ENCODE data around the gene ZSWIM1.

DNA sequence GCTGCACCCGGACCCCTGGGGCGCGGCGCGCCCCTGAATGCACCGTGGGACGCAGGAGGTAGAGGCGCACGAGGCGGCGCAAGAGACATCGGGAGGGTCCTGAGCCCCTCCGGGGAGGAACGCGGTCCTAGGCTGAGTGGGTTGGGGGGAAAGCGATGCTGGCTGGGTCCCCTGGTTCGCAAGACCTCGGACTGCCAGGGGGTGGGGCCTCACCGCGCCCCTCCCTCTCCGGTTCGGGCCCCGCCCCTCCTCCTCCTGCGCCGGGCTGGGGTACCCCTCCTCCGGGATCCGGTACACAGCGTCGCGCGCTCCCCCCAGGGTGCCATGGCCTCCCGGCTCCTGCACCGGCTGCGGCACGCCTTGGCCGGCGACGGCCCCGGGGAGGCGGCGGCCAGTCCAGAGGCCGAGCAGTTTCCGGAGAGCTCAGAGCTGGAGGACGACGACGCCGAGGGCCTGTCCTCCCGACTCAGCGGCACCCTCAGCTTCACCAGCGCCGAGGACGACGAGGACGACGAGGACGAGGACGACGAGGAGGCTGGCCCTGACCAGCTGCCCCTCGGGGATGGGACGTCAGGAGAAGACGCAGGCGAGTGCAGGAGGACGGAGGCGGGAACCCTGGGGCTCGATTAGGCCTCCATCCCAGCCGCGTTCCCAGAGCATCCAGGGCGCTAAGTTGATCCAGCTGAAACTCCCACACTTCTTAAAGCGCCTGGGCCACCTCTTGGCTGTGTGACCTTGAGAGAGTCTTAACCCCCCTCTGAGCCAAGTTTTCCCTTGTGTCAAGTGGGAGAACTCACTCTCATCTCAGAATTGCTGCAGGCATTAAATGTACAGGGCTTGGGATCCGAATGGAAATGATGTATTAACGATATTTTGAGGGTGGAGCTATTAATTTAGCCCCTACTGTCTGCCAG, 46.9 kb upstream of the ZSWIM1 start:
- no peak for TF ChIP-seq RAD21 (IDR thresholded peaks at IDR 0.05; ENCODE audit: low read depth)
- TF ChIP-seq POLR2A (IDR thresholded peaks at IDR 0.05; ENCODE audit: borderline replicate concordance, extremely low read depth, insufficient read depth, insufficient read length), result peak; percentile 53
- TF ChIP-seq SRF (IDR thresholded peaks at IDR 0.05; ENCODE audit: low read depth), result no peak
- TF ChIP-seq EZH2 (IDR thresholded peaks at IDR 0.05), result no peak
- TF ChIP-seq, protein P1, sequence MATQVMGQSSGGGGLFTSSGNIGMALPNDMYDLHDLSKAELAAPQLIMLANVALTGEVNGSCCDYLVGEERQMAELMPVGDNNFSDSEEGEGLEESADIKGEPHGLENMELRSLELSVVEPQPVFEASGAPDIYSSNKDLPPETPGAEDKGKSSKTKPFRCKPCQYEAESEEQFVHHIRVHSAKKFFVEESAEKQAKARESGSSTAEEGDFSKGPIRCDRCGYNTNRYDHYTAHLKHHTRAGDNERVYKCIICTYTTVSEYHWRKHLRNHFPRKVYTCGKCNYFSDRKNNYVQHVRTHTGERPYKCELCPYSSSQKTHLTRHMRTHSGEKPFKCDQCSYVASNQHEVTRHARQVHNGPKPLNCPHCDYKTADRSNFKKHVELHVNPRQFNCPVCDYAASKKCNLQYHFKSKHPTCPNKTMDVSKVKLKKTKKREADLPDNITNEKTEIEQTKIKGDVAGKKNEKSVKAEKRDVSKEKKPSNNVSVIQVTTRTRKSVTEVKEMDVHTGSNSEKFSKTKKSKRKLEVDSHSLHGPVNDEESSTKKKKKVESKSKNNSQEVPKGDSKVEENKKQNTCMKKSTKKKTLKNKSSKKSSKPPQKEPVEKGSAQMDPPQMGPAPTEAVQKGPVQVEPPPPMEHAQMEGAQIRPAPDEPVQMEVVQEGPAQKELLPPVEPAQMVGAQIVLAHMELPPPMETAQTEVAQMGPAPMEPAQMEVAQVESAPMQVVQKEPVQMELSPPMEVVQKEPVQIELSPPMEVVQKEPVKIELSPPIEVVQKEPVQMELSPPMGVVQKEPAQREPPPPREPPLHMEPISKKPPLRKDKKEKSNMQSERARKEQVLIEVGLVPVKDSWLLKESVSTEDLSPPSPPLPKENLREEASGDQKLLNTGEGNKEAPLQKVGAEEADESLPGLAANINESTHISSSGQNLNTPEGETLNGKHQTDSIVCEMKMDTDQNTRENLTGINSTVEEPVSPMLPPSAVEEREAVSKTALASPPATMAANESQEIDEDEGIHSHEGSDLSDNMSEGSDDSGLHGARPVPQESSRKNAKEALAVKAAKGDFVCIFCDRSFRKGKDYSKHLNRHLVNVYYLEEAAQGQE (IDR thresholded peaks at IDR 0.05; ENCODE audit: low read depth), result no peak
- no peak for TF ChIP-seq TCF7L2 (IDR thresholded peaks at IDR 0.05; ENCODE audit: borderline replicate concordance, extremely low read depth, insufficient read depth, insufficient read length)
- TF ChIP-seq, protein P2, sequence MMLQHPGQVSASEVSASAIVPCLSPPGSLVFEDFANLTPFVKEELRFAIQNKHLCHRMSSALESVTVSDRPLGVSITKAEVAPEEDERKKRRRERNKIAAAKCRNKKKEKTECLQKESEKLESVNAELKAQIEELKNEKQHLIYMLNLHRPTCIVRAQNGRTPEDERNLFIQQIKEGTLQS (IDR thresholded peaks at IDR 0.05), result no peak
- TF ChIP-seq, protein P3, sequence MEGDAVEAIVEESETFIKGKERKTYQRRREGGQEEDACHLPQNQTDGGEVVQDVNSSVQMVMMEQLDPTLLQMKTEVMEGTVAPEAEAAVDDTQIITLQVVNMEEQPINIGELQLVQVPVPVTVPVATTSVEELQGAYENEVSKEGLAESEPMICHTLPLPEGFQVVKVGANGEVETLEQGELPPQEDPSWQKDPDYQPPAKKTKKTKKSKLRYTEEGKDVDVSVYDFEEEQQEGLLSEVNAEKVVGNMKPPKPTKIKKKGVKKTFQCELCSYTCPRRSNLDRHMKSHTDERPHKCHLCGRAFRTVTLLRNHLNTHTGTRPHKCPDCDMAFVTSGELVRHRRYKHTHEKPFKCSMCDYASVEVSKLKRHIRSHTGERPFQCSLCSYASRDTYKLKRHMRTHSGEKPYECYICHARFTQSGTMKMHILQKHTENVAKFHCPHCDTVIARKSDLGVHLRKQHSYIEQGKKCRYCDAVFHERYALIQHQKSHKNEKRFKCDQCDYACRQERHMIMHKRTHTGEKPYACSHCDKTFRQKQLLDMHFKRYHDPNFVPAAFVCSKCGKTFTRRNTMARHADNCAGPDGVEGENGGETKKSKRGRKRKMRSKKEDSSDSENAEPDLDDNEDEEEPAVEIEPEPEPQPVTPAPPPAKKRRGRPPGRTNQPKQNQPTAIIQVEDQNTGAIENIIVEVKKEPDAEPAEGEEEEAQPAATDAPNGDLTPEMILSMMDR (IDR thresholded peaks at IDR 0.05 in 2 of 3, conservative IDR thresholded peaks at IDR 0.05 in 1 of 3; ENCODE audit: borderline replicate concordance in 1 of 3, insufficient read depth in 1 of 3, low read depth in 2 of 3, low read length in 2 of 3), result no peak

All from HCT116 (cell line).